GM13977 (cell line): ENCODE results near the gene MAGT1.
"Not testable (repeated sequence)": the region's sequence is repeated elsewhere in the genome, so short reads cannot be mapped to it uniquely, and the experiment has no call there.

Source experiments
- DNase-seq: peaks from one replicate; pipeline ENCODE4 v3.0.0; 2012; ENCODE audit warnings: low spot score
- in situ Hi-C: fragments of 300-500 bp; cut with MboI; formaldehyde crosslinking; loops from one replicate; pipeline ENCODE4 v1.12.0; 2022; ENCODE audit warnings: low sequenced_read_pairs, low pct_unique_long_range_greater_than_20kb, mixed read lengths, inconsistent platforms; ENCODE audit not compliant: unreplicated experiment
- TF ChIP-seq, protein P1 (sequence below): IDR thresholded peaks from 2 replicates; pipeline ENCODE4 v1.5.1; 2012; ENCODE audit warnings: mild to moderate bottlenecking, control low read depth; ENCODE audit not compliant: insufficient read depth; ENCODE audit errors: extremely low read depth, missing control alignments

The MAGT1 gene

GRCh38 chrX:77894921-77895886 lies at the start of gene MAGT1:
Gene MAGT1, minus strand, starts transcription at chrX:77895435. Its CDS starts 25 bp downstream, at chrX:77895410.
- TF ChIP-seq, protein P1, sequence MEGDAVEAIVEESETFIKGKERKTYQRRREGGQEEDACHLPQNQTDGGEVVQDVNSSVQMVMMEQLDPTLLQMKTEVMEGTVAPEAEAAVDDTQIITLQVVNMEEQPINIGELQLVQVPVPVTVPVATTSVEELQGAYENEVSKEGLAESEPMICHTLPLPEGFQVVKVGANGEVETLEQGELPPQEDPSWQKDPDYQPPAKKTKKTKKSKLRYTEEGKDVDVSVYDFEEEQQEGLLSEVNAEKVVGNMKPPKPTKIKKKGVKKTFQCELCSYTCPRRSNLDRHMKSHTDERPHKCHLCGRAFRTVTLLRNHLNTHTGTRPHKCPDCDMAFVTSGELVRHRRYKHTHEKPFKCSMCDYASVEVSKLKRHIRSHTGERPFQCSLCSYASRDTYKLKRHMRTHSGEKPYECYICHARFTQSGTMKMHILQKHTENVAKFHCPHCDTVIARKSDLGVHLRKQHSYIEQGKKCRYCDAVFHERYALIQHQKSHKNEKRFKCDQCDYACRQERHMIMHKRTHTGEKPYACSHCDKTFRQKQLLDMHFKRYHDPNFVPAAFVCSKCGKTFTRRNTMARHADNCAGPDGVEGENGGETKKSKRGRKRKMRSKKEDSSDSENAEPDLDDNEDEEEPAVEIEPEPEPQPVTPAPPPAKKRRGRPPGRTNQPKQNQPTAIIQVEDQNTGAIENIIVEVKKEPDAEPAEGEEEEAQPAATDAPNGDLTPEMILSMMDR: peak; percentile 15
- DNase-seq: peak; percentile 73
- in situ Hi-C loops: no loop called here

- in situ Hi-C loops, DNase-seq: not testable (repeated sequence)
Measured at GRCh38 chrX:77945031-77945430, 49.8 kb upstream of the MAGT1 start.

DNA sequence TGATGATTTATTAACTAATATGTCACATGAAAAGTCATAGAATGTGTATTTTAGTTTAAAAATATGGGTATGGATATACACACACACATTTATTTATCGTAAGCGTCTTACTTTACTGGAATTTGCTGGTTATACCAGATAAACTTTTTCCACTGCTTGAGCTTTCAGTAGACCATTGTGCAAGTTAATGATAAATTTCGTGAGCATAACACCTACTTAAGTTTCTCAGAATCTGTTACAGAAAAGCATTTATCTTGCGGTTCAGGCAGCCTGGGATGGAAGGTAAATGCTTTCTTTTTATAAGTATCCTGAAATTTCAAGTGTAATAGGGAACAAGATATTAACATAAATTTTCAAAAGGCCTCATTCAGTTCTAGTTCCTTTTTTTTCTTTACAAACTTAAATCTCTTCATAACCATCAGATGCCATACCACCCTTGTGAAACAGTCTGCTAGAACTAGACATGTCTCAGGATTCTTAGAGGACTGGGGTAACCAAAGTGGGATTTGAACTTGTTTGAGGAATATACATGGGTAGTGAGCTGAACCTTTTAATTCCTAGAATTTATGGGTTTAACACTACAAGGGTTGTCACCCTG lies 42.9 kb upstream of the MAGT1 start:
- TF ChIP-seq, protein P1: no peak
- in situ Hi-C loops: no loop called here
- DNase-seq: no peak

DNA sequence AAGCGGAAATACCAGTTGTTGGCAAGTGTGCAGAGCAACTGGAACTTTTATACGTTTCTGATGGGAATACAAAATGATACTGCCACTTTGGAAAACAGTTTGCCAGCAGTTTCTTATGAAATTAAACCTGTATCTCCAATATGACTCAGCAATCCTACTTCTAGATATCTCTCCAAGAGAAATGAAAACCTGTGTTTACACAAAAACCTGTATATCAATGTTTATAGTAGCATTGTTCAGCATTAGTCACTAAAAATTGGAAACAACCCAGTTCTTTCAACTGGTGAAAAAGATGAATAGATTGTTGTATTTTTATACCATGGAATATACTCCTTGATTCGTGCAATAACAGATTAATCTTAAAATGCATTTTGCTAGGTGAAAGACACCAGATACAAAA lies 42.1 kb upstream of the MAGT1 start:
- no peak for DNase-seq
- in situ Hi-C loops: no loop called here

GRCh38 chrX:77936299-77936698 lies 41.1 kb upstream of the MAGT1 start:
- TF ChIP-seq, protein P1: no peak
- in situ Hi-C loops: no loop called here
- no peak for DNase-seq

More for the DNA sequence above, 42.1 kb upstream of the MAGT1 start:
- TF ChIP-seq, protein P1: no peak

GRCh38 chrX:77935886-77936285 lies 40.7 kb upstream of the MAGT1 start:
- TF ChIP-seq, protein P1: no peak
- in situ Hi-C loops: no loop called here
- DNase-seq: no peak

GRCh38 chrX:77930581-77930980 lies 35.3 kb upstream of the MAGT1 start:
- no peak for DNase-seq
- in situ Hi-C loops: no loop called here
- TF ChIP-seq, protein P1: no peak
